Putamen (tissue), 1 donor: ENCODE results near the gene KRTAP5-5.
A peak's percentile ranks its signal among the peaks of the same experiment; 100 is the strongest.
"Not testable (repeated sequence)": the region's sequence is repeated elsewhere in the genome, so short reads cannot be mapped to it uniquely, and the experiment has no call there.

Experiments used
- DNase-seq: peaks from one replicate; pipeline ENCODE4 v3.0.0-alpha.2; 2016; ENCODE audit warnings: low spot score

Gene KRTAP5-5

GRCh38 chr11:1629326-1630185, at the start of gene KRTAP5-5:
KRTAP5-5 (plus strand) TSS chr11:1629775; CDS start chr11:1629841, 66 bp downstream.
- DNase-seq: no peak

GRCh38 chr11:1581976-1582375, 47.6 kb upstream of the KRTAP5-5 start:
- DNase-seq: no peak

GRCh38 chr11:1582909-1583308, 46.7 kb upstream of the KRTAP5-5 start:
- not testable (repeated sequence) for DNase-seq

- not testable (repeated sequence) for DNase-seq
Observed at GRCh38 chr11:1584661-1585370, 44.8 kb upstream of the KRTAP5-5 start, which contains the start of gene KRTAP5-1. KRTAP5-1 (minus strand) TSS chr11:1585283; CDS start chr11:1585249, 34 bp downstream.

- no peak for DNase-seq
Observed at GRCh38 chr11:1586699-1587098, 42.9 kb upstream of the KRTAP5-5 start.

GRCh38 chr11:1589191-1589963, 40.2 kb upstream of the KRTAP5-5 start:
- not testable (repeated sequence) for DNase-seq

- no peak for DNase-seq
Observed at GRCh38 chr11:1589996-1590395, 39.6 kb upstream of the KRTAP5-5 start.

GRCh38 chr11:1592628-1593027, 36.9 kb upstream of the KRTAP5-5 start:
- no peak for DNase-seq

- DNase-seq: peak; percentile 58
Observed at GRCh38 chr11:1595994-1596575, 33.5 kb upstream of the KRTAP5-5 start.

- DNase-seq: not testable (repeated sequence)
Observed at GRCh38 chr11:1596576-1597121, 32.9 kb upstream of the KRTAP5-5 start.

GRCh38 chr11:1597331-1597993, 32.1 kb upstream of the KRTAP5-5 start:
- DNase-seq: no peak

- DNase-seq: no peak
Observed at GRCh38 chr11:1597994-1598380, 31.6 kb upstream of the KRTAP5-5 start, which contains the start of gene KRTAP5-2. KRTAP5-2 (minus strand) TSS chr11:1598294; CDS start chr11:1598250, 44 bp downstream.

GRCh38 chr11:1598406-1598805, 31.2 kb upstream of the KRTAP5-5 start:
- not testable (repeated sequence) for DNase-seq

- DNase-seq: no peak
Observed at GRCh38 chr11:1598816-1599215, 30.8 kb upstream of the KRTAP5-5 start.

- peak; percentile 15 for DNase-seq
Observed at GRCh38 chr11:1600626-1601025, 28.9 kb upstream of the KRTAP5-5 start.

- not testable (repeated sequence) for DNase-seq
Observed at GRCh38 chr11:1601663-1602062, 27.9 kb upstream of the KRTAP5-5 start.

- no peak for DNase-seq
Observed at GRCh38 chr11:1603629-1604028, 25.9 kb upstream of the KRTAP5-5 start.

GRCh38 chr11:1604181-1604580, 25.4 kb upstream of the KRTAP5-5 start:
- DNase-seq: no peak

GRCh38 chr11:1604711-1605110, 24.9 kb upstream of the KRTAP5-5 start:
- no peak for DNase-seq

GRCh38 chr11:1605923-1606322, 23.7 kb upstream of the KRTAP5-5 start:
- DNase-seq: not testable (repeated sequence)
